Dendritic cell treated with granulocyte-macrophage colony-stimulating factor and Interleukin-4, amounts not matched to agents 40 ng/mL and 50 ng/mL, for 4 days (primary cell): ENCODE results near the gene PPA2.
"Not testable (repeated sequence)": the region's sequence is repeated elsewhere in the genome, so short reads cannot be mapped to it uniquely, and the experiment has no call there.

ENCODE experiments used
- H3K27ac Mint-ChIP-seq: one replicate; pipeline ENCODE4 v1.8.0; 2022; ENCODE audit warnings: mild to moderate bottlenecking, mixed read lengths
- H3K27me3 Mint-ChIP-seq: one replicate; pipeline ENCODE4 v1.8.0; 2022; ENCODE audit warnings: mild to moderate bottlenecking, mixed read lengths
- H3K36me3 Mint-ChIP-seq: one replicate; pipeline ENCODE4 v1.8.0; 2022; ENCODE audit warnings: low read depth, mixed read lengths
- H3K4me1 Mint-ChIP-seq: one replicate; pipeline ENCODE4 v1.8.0; 2022; ENCODE audit warnings: low read depth, mixed read lengths
- H3K4me3 Mint-ChIP-seq: one replicate; pipeline ENCODE4 v1.8.0; 2022; ENCODE audit warnings: mild to moderate bottlenecking, moderate library complexity, mixed read lengths
- H3K9me3 Mint-ChIP-seq: one replicate; pipeline ENCODE4 v1.8.0; 2022; ENCODE audit warnings: mixed read lengths
- intact Hi-C: fragments of 100-400 bp; cut with micrococcal nuclease; formaldehyde crosslinking; loops from one replicate; pipeline ENCODE4 v1.15.0; 2022

PPA2 gene

DNA sequence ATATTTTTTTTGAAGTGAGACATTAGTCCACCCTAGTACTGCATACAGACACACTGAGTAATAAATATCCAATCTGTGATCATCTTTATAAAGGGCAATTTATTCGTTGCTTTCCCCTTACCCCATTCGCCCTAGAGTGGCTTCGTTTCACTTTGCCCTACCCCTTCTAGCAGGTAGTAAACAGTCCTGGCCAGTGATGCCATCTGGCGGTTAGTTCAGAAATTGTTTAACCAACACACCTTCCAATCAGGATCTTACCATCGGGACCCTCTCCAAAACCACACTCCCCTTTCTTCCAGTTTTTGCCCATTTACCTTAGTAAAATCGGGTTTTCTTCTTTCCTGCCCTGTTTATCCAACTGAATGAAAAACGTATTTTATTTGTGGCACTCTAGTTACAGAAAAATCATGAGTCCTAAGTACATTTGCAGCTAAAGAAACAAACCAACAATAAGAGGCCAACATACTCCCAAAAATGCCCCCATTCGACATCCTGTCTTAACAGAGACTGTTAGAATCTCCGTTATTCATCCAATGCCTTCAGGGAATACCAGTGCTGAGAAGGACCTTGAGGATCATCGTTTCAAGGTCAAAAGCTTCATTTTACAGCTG lies 2.2 kb downstream of the PPA2 start:
- peak overlapping the region; percentile 99 for H3K27ac Mint-ChIP-seq
- peaks cover 25% of the 10 kb centered on the region for H3K36me3 Mint-ChIP-seq
- H3K9me3 Mint-ChIP-seq = no peaks in the 10 kb centered on the region
- intact Hi-C loops = loop anchor here (1.0 to 10.0 kb wide), 8 partner anchors 10 to 607 kb away; partner anchors contain the start of gene TET2
- H3K4me3 Mint-ChIP-seq = peak overlapping the region; percentile 59
- no peaks in the 10 kb centered on the region for H3K27me3 Mint-ChIP-seq
- H3K4me1 Mint-ChIP-seq = peaks cover 42% of the 10 kb centered on the region

DNA sequence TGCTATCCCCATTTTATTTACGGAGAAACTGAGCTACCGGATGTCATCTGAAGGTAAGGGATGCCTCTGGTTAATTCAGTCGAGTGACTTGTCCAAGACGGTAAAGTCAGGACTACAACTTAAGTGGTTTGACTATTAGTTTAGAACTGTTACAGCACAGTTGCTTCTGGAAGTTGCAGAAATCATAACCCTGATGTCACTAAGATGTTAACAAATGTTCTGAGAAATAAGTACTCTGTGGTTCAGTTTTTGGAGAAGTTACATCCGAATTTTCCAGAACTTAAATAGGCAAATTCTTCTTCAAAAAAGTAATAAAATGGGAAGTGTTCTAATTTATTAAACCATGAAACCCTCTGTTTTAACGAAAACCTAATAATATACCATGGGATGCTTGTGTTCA lies 3.1 kb downstream of the PPA2 start:
- intact Hi-C loops = loop anchor here (1.0 to 10.0 kb wide), 8 partner anchors 9 to 606 kb away; partner anchors contain the start of gene TET2
- Mint-ChIP-seq H3K4me1 (peaks cover 51% of the 10 kb centered on the region), H3K9me3 (peaks cover 5% of the 10 kb centered on the region), H3K4me3 (peak overlapping the region; percentile 59), H3K27ac (peak overlapping the region; percentile 99), H3K27me3 (no peaks in the 10 kb centered on the region), H3K36me3 (peaks cover 34% of the 10 kb centered on the region)

DNA sequence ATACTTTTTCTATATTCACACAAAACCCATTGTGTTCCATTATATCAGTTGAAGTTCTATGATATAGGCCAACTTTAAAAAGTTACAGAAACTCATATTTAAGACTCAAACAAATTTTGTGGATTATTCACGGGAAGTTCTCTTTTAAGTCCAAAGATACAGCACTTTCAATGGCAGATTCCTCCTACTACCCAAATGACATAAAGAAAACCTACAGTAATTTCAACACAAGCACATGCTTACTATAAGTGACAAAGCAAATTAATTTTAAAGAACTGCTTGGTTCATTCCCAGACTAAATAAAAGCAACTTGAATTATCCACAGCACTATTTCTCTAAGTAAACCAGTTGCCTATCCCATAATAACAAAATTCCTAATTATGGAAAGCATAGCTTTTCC lies 4.1 kb downstream of the PPA2 start:
- peak overlapping the region; percentile 99 for H3K27ac Mint-ChIP-seq
- peaks cover 44% of the 10 kb centered on the region for H3K36me3 Mint-ChIP-seq
- intact Hi-C loops = loop anchor here (2.0 to 10.0 kb wide), 7 partner anchors 67 to 605 kb away; partner anchors contain the start of gene TET2
- H3K4me1 Mint-ChIP-seq = peaks cover 54% of the 10 kb centered on the region
- H3K27me3 Mint-ChIP-seq = no peaks in the 10 kb centered on the region
- peaks cover 15% of the 10 kb centered on the region for H3K9me3 Mint-ChIP-seq
- peak overlapping the region; percentile 20 for H3K4me3 Mint-ChIP-seq

DNA sequence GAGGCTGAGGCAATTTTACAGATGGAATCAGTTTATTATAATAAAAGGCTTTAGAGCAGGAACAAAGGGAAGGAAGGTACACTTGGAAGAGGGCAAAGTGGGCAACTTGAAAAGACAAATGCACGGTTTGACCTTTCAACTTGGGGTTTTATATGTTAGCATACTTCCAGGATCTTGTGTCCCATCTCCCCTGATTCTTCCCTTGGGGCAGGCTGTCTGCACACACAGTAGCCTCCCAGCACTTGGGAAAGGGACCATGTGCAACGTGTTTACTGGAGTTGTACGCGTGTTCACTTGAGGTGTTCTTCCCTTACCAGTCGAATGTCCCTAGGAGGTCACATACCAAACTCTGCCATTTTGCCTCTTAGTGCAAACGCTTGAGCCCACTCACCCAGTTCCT lies 7.3 kb downstream of the PPA2 start:
- peaks cover 70% of the 10 kb centered on the region for H3K4me1 Mint-ChIP-seq

DNA sequence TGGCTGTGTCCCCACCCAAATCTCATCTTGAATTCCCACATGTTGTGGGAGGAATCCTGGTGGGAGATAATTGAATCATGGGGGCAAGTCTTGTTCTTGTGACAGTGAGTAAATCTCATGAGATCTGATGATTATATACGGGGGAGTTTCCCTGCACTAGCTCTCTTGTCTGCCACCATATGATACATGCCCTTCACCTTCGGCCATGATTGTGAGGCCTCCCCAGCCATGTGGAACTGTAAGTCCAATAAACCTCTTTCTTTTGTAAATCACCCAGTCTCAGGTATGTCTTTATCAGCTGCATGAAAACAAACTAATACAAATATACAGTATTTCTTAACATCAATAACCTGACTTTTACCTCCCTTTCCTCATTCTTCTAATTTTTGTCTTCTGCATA lies 9.3 kb downstream of the PPA2 start:
- Mint-ChIP-seq H3K4me1 (peaks cover 75% of the 10 kb centered on the region), H3K27ac (peak overlapping the region; percentile 32), H3K9me3 (peaks cover 38% of the 10 kb centered on the region), H3K36me3 (peaks cover 60% of the 10 kb centered on the region)
- H3K4me3 Mint-ChIP-seq, intact Hi-C loops, H3K27me3 Mint-ChIP-seq: not testable (repeated sequence)

More for the DNA sequence above, 7.3 kb downstream of the PPA2 start:
- Mint-ChIP-seq H3K27ac (peak overlapping the region; percentile 39), H3K9me3 (peaks cover 38% of the 10 kb centered on the region), H3K27me3 (no peaks in the 10 kb centered on the region), H3K4me3 (no peak overlapping the region), H3K36me3 (peaks cover 60% of the 10 kb centered on the region)
- intact Hi-C loops = no loop called here

DNA sequence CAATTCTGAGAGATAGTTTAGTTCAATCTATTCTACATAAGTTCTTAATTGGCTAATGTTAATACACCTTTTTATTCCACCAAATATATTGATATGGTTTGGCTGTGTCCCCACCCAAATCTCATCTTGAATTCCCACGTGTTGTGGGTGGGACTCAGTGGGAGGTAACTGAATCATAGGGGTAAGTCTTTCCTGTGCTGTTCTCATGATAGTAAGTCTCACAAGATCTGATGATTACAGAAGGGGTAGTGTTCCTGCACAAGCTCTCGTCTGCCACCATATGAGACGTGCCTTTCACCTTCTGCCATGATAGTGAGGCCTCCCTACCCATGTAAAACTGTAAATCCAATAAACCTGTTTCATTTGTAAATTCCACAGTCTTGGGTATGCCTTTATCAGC lies 11.3 kb downstream of the PPA2 start:
- peaks cover 38% of the 10 kb centered on the region for H3K9me3 Mint-ChIP-seq
- peaks cover 65% of the 10 kb centered on the region for H3K36me3 Mint-ChIP-seq
- no peaks in the 10 kb centered on the region for H3K27me3 Mint-ChIP-seq
- H3K4me1 Mint-ChIP-seq = peaks cover 63% of the 10 kb centered on the region
- intact Hi-C loops = no loop called here
- H3K27ac Mint-ChIP-seq = peak overlapping the region; percentile 79
- H3K4me3 Mint-ChIP-seq = no peak overlapping the region

DNA sequence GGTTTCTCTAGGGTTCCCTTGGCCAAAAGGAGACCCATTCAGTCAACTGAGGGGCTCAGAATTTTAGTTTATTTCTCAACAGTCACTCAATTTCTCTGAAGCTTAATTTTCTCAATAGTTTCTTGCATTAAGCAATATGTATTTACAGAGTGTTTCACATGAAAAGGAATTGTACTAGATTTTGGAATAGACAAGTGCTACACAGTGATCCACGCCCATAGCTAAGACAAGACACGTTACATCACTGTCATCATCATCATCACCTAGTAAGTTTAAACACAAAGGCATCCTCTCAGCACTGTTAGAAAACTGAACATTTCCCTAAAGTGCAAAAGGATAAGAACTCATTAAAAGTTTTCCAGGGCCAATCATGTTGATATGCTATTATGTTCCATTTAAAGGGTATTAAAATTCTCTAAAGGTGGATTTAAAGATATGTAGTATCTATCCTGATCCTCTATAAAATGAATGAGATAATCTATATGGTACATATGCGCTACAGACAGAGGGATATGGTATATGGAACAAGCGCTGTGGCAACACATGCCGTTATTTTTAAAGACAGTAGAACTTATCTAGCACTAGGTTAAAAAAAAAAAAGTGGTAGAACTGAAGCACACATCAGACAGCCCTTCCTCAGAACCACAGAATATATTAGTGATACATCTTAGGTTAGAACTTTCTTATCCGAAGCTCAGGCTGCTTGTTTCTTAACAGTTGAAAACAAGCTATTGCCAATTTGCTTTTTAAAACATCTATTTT lies 12.1 kb downstream of the PPA2 start:
- Mint-ChIP-seq H3K9me3 (peaks cover 38% of the 10 kb centered on the region), H3K27ac (peak overlapping the region; percentile 79), H3K27me3 (no peaks in the 10 kb centered on the region), H3K4me3 (no peak overlapping the region), H3K4me1 (peaks cover 55% of the 10 kb centered on the region), H3K36me3 (peaks cover 58% of the 10 kb centered on the region)
- intact Hi-C loops = loop anchor here (1.0 kb wide), 1 partner anchor 9 kb away; no protein-coding TSS in a partner anchor

DNA sequence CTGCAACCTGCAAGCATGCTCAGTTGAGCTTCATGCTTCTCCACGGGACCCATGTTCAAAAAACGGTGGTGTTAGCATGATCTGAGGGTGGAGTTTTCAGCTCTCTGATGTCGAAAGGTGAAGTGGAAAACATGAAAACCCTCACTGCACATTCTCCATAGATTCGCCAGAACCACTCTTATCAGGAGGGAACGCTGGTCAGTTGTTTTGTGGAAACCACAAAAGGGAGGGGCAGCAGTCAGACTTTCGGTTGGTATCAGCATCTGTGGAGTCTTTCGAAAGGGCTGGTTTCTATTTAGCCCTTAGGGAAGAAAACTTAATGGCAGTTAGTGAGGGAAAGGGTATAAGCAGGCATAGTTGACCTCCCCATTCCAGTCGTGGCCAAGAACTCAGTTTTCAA lies 12.6 kb downstream of the PPA2 start:
- Mint-ChIP-seq H3K27me3 (no peaks in the 10 kb centered on the region), H3K4me3 (peak overlapping the region; percentile 30), H3K4me1 (peaks cover 49% of the 10 kb centered on the region), H3K36me3 (peaks cover 57% of the 10 kb centered on the region), H3K9me3 (peaks cover 38% of the 10 kb centered on the region), H3K27ac (peak overlapping the region; percentile 79)
- intact Hi-C loops = loop anchor here (1.0 kb wide), 1 partner anchor 10 kb away; no protein-coding TSS in a partner anchor

DNA sequence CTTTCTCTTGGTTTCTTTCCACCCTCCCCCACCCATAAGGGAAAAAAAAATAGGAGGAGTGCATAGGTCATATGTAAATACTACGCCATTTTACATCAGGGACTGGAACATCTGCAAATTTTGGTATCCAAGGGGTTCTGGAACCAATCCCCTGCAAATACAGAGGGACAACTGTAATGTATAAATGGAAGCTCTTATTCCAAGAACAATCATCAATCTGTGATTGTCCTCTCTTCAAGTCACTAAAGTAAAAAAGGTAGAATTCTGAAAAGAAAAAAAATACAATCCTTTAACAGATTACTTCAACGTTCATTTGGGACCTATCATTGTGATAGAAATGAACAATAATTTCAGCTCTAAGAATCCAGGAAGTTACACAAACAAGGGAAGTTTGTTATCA lies 13.6 kb downstream of the PPA2 start:
- Mint-ChIP-seq H3K27ac (peak overlapping the region; percentile 70), H3K9me3 (peaks cover 29% of the 10 kb centered on the region), H3K4me3 (no peak overlapping the region), H3K27me3 (no peaks in the 10 kb centered on the region), H3K36me3 (peaks cover 57% of the 10 kb centered on the region), H3K4me1 (peaks cover 43% of the 10 kb centered on the region)
- intact Hi-C loops = no loop called here

DNA sequence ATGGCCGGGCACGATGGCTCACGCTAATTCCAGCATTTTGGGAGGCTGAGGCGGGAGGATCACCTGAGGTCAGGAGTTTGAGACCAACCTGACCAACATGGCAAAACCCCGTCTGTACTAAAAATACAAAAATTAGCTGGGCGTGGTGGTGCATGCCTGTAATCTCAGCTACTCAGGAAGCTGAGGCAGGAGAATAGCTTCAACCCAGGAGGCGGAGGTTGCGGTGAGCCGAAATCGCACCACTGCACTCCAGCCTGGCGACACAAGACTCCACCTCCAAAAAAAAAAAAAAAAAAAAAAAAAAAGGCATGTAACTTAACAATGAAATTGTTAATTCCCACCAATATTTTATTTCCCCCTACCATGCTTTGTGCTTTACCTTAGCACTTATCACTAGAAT lies 15.3 kb downstream of the PPA2 start:
- Mint-ChIP-seq H3K36me3 (peaks cover 55% of the 10 kb centered on the region), H3K9me3 (peaks cover 18% of the 10 kb centered on the region), H3K4me1 (peaks cover 44% of the 10 kb centered on the region)
- H3K27ac Mint-ChIP-seq, H3K27me3 Mint-ChIP-seq, H3K4me3 Mint-ChIP-seq, intact Hi-C loops: not testable (repeated sequence)

DNA sequence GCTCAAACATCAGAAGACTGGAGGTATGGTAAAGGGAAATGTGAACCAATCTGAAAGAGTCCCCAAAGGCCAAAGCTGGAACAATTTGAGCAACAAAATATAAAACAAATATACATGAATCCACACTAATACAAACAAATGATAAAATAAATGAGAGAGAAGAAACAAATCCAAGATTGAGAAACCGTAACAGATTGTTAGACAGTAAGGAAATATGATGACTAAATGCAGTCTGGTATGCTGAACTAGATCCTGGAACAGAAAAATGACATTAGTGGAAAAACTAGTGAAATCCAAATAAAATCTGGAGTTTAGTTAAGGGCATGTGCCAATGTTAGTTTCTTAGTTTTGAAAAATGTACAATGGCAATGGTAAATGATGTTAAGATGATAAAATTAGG lies 15.9 kb downstream of the PPA2 start:
- intact Hi-C loops = no loop called here
- Mint-ChIP-seq H3K9me3 (peaks cover 13% of the 10 kb centered on the region), H3K27ac (no peak overlapping the region), H3K27me3 (no peaks in the 10 kb centered on the region), H3K4me3 (no peak overlapping the region), H3K4me1 (peaks cover 39% of the 10 kb centered on the region), H3K36me3 (peaks cover 55% of the 10 kb centered on the region)

DNA sequence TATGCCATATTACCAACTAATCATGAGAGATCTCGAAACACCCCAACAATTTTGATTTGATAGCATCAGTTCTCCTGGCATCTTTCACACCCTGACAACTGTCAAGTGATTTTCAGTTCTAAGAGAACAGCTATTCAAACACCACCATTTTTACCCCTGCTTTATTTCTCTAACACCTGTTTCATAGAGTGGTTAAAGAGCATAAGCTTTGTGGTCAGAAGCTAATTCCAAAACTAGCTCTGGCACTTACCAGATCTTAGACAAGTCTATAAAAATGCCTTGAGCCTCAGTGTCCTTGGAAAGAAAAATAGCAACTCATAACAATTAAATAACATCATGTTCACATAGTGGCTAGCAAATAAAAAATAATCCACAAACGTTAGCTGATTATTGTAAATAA lies 17.9 kb downstream of the PPA2 start:
- Mint-ChIP-seq H3K36me3 (peaks cover 70% of the 10 kb centered on the region), H3K27me3 (no peaks in the 10 kb centered on the region), H3K4me1 (peaks cover 24% of the 10 kb centered on the region), H3K27ac (peak overlapping the region; percentile 4), H3K4me3 (no peak overlapping the region), H3K9me3 (peaks cover 7% of the 10 kb centered on the region)
- intact Hi-C loops = no loop called here

DNA sequence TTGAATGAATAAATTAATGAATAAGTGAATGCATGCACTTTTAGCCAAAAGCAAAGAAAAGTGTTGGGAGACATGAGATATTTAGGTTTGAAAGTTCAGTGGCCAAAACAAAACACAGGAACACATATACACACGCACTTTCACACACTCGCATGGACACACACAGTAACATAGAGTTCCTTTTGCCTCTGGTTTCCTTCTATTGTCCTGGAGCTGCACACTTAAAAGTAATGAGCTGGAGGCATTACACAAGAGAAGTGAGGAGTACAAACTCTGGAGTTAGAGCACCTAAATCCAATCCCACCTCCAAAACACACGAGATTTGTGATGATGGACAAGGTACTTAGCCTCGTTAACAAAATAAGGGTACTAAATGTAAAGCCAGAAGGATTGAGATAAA lies 18.7 kb downstream of the PPA2 start:
- Mint-ChIP-seq H3K27ac (no peak overlapping the region), H3K36me3 (peaks cover 79% of the 10 kb centered on the region), H3K4me3 (no peak overlapping the region), H3K9me3 (peaks cover 7% of the 10 kb centered on the region), H3K27me3 (no peaks in the 10 kb centered on the region), H3K4me1 (peaks cover 19% of the 10 kb centered on the region)
- intact Hi-C loops = no loop called here

DNA sequence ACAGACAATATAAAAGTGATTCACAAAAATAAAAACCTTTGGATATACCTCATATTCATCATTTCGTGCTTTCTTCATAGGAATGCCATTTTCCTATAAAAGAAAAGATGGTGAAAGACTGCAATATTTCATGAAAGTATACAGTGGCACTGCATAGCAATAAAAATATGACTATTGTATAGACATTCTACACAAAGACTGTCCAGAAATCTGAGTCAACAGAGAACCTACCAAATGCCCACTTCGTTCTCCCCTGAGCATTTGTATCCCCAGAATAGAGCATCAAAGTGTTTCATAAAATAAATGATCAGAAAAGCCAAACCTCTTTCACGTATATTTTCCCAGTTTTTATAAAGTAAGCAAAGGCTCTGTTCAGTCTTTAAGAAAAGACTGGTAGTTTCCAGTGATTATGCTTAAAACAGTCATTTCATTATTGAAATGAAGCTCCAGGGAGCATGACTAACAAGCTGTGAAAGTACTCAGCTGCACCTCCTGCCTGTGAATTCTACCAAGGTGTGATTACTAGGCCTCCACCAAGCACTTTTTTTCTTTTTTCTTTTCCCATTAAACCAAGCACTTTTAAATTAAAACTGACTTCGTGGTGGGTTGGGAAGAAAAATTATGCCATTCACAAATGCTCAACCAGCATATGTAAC lies 20.2 kb downstream of the PPA2 start:
- H3K27me3 Mint-ChIP-seq = no peaks in the 10 kb centered on the region
- H3K4me1 Mint-ChIP-seq = peaks cover 19% of the 10 kb centered on the region
- H3K36me3 Mint-ChIP-seq = peaks cover 86% of the 10 kb centered on the region
- peaks cover 7% of the 10 kb centered on the region for H3K9me3 Mint-ChIP-seq
- intact Hi-C loops = no loop called here
- H3K27ac Mint-ChIP-seq = no peak overlapping the region
- H3K4me3 Mint-ChIP-seq = no peak overlapping the region
